HL-60/S4 (cell line): ENCODE measurements around the gene CCNY.

Experiments
- in situ Hi-C: fragments of 300-500 bp; cut with MboI; formaldehyde crosslinking; loops from 2 replicates; pipeline ENCODE4 v1.14.3; 2022; ENCODE audit warnings: low sequenced_read_pairs

Gene CCNY

DNA sequence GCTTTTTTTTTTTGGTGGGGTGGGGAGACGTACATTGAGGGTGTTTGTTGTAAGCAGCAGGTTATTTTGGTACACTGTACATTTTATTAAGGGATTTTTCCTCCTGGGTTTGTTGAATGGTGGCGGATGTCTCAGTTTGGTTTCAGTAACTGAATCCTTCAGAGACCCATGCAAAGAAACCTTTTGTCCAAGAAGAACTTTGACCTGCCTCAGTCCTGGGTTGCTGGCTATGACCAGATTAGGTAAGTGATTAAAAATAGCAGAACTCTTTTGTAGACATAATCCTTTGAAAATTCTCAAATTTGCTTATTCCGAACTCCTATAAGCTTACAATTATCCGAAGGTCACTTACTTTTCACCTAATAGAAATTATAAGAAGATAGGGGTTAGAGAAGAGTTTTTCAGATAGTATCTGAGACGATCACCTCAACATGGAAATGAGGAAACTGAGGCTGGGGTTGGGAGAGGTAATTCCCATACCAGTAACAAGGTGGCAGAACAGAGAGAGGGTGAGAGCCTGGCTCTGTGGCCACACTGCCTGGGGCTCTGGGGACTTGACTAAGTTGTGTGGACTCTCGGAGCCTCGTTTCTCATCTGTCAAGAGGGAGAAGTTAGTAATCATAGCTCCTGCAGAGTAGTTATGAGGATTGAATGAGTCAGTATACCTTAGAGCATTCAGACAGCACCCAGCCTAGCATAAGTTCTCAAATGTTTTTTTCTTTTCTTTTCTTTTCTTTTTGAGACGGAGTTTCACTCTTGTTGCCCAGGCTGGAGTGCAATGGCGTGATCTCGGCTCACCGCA, 87.4 kb downstream of the CCNY start:
- in situ Hi-C loops: no loop called here

DNA sequence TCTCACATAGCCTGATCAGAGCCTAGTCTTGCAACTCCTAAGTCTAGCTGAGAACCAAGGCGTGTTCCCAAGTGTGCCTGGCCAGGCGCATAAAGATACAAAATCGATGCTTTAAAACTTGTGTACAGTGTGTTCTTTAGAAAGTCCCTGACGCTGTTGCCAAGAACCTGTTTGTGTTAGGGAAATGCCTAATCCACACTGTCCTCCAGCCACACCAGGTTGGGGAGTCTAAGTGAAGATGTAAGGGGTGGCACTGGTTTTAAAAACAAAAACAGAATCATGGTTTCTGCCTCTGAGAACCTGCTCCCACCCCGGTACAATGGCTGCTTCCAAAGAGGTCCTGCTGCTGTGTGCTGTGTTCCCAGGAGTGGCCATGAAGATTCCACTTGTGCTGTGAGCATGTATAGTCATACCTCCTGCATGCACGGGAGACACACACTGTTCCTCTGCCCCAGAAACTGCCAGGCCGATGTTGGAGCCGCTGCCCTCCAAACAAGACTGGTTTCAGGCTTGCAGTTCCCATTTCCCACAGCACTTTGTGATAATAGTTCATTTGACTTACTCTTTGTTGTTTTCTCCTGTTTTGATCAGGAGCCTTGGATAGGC, 88.5 kb downstream of the CCNY start:
- in situ Hi-C loops: no loop called here

DNA sequence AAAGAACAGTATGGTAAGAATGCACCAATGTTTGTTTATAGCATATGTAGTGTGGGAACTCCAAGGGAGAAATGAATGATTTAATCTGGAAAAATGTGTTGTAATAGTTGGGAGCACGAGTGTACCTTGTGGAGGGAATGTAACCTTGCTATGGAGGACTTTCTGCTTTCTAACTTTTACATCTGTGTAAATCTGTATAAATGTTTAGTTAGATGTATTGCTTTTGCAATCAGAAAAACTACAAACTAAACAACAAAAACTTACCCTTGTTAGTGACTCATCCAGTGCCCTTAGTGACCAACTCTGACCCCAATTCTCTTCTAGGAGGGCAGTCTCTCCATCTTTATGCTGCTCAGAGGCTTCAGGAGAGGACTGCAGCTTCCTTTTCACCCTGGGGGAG, 89.3 kb downstream of the CCNY start:
- in situ Hi-C loops: no loop called here

DNA sequence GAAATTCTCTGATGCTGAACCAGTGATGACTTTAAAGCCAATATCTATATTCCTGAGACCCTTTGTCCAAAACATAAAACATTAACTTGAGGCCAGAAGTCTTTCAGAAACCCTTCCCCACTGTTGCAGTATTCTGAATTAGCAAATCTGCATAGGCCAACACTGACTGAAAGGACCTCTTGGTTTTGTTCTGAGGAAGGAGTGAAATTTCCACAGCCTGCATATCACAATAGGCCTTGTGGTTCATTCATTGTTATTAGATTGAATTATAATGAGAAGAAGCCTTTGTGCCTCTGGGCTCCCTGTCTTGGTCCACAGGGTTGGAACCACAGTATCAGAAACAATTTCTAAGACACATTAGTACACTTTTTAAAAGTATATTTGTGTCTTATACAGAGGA, 90.3 kb downstream of the CCNY start:
- in situ Hi-C loops: no loop called here

DNA sequence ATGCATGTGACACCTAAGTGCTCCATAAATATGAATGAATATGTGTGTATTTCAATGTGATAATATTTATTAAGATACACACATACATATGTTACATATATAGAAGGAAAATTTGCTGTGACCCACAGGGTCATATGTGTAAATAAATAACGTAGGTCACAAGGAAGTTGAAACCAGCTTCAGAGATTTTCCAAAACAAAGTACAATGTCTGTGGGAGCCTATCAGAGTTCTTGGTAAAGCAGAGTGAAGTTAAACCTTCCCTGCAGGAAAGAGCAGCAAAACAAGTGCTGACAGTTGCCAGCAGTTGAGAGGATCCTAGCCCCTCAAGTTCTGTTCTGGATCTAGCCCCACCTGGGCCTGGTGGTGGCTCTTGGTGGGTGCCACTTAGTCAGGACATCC, 91.2 kb downstream of the CCNY start:
- in situ Hi-C loops: no loop called here

DNA sequence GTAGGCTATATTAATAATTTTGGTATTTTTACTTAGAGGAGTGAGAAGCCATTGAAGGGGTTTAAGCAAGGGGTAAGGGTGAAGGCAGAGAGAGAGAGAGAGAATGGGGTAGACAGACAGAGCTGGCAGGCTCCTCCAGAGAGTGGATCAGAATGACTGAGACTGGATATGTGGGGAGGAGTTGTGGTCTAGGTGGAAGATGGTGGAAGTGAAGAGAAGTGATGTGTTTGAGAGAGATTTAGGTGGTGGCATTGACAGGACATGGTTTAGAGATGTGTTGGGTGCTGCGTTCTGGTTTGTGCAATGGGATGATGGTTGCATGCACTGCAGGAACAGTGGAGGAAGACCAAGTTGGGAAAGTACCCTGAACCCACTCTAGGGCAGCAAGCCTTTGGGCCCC, 92.2 kb downstream of the CCNY start:
- in situ Hi-C loops: no loop called here

DNA sequence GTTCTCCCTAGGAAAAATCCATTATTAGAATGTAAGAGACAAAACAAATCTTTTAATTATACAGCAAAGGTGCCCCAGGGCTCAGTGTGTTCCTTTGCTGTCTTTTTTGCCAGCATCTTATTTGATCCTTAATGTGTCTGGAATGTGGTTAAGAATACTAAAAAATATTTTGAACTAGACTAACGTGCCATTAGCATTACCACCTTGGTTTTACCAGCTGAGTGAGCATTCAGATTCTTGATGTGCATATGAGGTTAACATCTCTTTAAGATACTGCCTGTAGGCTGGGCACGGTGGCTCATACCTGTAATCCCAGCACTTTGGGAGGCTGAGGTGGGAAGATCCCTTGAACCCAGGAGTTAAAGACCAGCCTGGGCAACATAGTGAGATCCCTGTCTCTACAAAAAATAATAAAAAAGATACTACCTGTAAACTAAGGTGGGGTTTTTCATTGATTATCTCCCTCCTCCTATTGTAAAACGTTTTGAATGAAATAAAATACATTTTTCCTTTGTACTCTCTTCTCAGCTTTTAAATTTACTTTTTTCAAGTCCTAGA, 96.6 kb downstream of the CCNY start:
- in situ Hi-C loops: no loop called here

DNA sequence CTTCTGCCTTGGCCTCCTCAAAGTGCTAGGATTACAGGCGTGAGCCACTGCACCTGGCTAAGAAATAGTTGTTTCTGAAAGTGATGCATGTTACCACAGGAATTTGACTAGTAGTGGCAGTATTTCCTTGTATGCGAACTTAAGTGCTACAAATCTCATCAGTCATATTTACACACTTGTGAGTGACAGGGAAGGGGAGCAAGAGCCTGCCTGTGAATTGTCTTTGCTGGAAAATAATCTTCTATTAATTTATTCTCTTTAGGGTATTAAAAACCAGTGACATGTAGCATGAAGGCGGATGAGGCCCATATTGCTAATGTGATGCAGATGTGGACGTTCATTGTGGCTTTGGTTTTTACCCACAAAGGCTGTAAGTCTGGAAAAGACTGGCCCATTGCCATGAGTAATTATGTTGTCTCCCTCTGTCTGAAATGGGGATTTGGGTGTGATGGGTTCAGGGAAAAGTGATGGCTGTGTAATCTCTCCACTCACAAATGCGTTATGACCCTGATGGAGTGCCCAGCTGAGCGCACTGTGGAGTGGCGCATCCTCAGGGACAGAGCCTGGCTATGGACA, 97.6 kb downstream of the CCNY start:
- in situ Hi-C loops: no loop called here

DNA sequence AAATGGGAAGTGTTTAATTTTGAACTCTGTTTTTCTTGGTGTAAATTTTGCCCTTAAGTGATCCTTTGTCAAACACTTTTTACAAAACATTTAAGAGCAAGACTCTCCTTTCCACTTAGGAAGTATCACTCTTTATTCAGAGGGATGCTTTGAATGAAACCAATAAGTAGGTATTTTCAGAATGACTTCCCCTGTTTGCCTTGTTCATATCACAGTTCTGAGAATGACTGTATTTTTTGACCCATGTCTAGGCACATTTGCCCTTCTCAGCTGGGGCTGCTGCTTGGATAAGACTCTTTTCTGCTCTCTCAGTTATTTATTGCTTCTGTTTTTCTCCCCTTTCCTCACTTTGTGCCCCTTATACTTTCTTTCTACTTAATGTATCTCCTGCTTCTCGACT, 98.2 kb downstream of the CCNY start:
- in situ Hi-C loops: no loop called here

DNA sequence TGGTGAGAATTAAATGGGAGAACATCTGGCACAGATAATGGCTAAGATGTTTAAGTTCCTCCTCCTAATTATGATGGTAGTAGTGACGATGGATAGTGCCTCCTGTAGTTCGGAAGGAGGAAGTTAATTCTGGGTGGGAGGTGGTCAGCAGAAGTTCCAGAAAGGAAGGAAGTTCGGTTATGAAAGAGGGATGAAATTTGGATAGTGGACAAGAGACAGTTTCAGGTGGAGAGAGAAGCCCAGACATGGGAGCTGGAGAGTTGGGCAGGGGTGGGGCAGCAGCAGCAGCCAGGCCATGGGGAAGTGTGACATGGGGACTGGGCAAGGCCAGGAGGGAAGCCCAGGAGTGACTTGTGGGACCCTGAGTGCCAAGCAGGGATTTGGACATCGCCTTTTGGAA, 99.5 kb downstream of the CCNY start:
- in situ Hi-C loops: no loop called here

DNA sequence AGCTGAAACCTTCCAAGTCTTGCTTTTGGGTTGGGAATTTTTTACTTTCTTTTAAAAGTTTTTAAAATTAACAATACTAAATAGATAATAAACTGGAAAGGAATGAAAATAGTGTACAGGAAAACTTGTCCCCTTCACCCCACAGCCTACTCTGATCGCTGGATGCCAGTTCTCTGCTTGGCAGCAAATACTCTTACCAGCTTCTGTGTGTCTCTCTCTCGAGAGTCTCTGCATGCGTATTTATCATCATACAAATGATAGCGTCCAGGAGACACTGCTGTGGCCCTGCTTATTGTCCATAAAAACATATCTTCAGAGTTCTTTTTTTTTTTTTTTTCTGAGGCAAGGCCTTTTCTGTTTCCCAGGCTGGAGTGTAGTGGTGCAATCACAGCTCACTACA, 101.5 kb downstream of the CCNY start:
- in situ Hi-C loops: no loop called here

DNA sequence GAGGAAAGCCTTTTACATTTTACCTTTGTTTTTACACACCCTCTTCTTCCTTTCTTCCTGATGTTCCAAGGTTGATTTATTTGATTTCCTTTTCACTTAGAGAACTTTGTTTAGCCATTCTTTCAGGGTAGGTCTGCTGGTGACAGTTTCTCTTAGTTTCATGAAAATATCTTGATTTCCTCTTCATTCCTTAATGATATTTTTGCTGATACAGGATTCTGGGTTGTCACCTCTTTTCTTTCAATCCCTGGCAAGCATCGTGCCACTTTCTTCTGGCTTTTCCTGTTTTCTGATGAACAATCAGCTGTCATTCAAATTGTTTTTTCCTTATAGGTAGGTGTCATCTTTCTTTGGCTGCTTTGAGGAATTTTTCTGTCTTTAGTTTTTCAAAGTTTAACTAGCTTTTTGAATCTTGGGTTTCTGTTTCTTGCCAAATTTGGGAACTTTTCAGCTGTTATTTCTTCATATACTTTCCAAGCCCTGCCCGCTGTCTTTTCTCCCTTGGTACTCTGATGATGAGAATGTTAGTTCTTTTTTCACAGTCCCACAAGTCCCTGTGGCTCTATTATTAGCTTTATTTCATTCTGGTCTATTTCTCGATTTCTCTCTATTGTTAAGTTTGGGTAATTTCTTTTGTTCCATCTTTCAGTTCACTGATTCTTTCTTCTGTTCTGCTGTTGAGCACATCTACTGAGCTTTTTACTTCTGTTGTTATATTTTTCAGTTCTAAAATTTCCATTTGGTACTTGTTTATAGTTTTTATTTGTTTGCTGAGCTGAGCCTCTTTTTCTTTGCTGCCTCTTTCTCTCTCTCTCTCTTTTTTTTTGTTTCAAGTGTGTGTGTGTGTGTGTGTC, 102.6 kb downstream of the CCNY start:
- in situ Hi-C loops: no loop called here

DNA sequence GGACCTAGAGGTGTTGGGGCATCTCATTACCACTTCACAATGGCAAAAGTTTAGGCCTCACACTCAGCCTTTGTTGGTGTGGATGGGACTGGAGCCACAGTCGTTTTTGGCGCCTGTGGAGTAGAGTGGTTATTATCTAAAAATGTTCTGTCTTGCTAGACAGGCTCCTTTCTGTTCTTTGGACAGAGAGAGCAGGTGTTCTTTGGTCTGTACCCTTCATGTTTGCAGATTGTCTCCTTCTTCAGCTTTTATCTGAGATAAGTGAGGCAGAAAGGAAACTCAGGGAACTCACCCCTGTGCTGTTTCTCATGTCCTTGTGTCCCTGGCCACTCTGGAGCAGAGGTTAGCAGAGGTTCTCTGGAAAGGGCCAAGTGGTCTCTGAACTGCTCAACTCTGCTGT, 103.7 kb downstream of the CCNY start:
- in situ Hi-C loops: no loop called here

DNA sequence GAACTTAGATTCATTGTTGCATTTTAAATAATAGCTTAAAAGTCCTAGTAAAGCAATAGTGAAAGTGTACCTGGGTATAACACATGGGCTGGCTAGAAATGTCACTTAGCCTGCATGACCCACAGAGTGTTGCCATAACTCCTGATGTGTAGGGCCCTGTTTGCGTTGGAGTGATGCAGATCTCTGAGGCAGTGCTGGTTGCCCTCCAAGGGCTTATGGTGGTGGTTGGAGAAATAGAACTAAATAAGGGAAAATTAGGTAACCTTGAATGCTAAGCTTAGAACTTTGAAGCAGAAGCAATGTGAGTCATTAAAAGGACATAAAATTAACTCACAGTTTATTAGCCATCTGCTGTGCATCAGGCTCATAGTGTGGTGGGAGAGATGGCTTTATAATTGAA, 105.7 kb downstream of the CCNY start:
- in situ Hi-C loops: no loop called here

DNA sequence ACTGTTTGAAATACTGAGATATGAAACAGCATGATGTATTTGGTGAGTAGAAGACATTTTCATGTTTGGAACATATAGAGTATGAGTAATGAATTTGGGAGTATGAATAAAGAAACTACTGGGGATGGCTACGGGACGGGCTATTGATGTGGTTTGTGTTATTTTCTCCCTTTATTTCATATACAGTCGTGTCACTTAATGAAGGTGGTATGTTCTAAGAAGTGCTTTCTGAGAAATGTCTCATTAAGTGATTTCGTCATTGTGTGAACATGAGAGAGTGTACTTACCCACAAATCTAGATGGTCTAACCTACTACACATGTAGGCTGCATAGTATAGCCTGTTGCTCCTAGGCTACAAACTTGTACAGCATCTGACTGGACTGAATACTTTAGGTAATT, 106.3 kb downstream of the CCNY start:
- in situ Hi-C loops: no loop called here

DNA sequence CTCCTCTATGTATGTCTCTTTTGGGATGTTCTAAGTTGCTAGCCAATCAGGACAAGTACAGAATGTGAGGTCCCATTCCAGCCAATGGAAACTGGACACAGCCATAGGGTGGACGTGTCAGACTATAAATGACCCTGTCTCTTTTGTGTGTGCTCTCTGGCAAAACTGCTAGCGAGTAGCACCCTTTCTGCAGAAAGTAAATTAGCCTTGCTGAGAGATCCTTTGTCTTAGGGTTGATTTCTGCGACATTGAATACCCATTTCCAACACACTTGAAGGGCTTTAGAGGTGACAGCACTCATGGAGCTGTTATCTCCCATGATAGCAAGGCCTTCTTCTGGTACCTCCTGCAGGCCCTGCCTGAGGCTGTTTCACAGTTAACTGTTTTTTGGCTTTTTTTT, 107.5 kb downstream of the CCNY start:
- in situ Hi-C loops: no loop called here

DNA sequence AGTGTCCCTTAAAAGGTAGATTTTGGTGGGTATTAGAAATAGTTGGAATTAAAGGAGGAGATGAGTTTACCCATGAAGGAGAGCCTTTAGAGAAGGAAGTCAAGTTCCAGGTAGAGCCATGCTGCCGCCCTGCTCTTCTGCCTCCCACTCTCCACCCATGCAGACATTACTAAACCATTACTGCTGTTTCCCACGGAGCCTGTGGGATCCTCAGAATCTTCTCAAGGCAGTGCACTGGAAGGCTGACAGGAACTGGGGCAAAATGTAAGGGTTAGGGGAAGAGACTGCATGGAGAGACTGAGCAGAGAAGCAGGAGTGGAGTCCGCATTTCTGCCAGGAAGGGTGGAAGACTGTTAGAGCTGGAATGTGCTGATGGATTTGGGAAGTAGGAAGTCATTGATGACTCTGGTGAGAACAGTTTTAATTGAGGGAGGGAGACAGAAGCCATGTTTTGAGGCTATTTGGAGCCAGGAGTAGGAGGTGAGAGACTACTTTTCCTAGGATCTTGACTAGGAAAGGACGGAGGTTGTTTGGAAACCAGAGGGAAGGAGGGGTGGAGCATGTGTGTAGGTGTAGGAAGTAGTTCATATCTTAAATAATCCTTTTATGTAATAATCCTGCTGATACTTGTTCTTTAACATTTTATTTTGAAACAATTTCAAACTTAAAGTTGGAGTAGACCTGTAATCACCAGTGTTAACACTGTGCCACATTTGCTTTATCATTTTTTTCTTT, 109.0 kb downstream of the CCNY start:
- in situ Hi-C loops: no loop called here

DNA sequence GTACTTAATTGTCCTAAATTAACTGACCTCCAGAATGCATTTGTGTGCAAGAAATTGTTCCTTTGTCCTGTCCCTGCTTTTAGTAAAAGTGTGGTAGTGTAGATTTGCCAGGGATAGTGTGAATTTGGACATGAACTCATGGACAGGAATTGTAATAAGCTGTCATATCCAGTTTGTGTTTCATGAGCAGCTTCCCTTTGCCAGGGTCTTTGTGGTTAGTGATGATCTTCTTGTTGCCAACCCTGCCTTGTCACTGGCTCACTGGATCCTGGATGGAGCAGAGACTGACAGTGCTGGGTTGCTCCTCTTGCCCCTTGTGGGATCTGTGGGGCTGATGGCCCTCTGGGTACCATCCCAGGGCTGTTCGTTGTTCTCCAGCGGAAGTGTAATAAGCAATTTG, 110.1 kb downstream of the CCNY start:
- in situ Hi-C loops: no loop called here

DNA sequence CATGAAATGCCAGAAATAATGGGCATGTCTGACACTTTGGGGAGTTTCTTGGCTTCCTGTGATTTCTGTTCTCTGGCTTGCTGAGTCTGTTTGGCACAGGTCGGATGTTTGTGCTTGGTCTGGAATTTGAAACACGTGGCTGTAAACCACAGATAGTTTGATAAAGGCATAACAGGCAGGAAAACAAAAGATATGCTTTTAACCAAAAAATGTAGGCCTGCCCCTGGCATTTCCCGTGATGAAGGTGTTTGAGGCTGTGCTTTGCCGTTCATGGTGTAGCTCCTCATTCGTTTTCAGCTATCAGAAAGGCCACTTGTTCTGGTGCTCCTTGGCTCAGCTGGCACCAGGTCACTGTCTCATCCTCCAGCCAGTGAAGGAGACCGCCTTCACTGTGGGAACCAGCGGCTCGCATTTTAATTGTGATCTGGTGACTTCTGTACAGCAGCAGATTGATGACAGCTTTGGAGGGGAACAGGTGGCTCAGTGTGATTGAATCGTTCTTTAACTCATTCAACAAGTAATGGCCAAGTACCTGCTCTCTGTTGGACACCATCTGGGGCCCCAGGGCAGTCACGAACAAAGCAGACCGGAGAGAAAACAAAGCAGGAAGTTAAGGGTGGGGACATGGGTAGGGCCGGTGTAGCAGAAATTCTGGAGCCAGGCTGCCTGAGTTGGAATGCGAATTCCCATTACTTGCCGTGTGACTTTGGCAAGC, 111.5 kb downstream of the CCNY start:
- in situ Hi-C loops: no loop called here
